HG02852 (cell line): ENCODE measurements around the gene AKR7A2.

ENCODE experiments used
- ATAC-seq: cut with Tn5 transposase; IDR thresholded peaks from one replicate; pipeline ENCODE4 v1.9.1; 2021; ENCODE audit warnings: mild to moderate bottlenecking, moderate library complexity; ENCODE audit not compliant: unreplicated experiment

Gene AKR7A2

DNA sequence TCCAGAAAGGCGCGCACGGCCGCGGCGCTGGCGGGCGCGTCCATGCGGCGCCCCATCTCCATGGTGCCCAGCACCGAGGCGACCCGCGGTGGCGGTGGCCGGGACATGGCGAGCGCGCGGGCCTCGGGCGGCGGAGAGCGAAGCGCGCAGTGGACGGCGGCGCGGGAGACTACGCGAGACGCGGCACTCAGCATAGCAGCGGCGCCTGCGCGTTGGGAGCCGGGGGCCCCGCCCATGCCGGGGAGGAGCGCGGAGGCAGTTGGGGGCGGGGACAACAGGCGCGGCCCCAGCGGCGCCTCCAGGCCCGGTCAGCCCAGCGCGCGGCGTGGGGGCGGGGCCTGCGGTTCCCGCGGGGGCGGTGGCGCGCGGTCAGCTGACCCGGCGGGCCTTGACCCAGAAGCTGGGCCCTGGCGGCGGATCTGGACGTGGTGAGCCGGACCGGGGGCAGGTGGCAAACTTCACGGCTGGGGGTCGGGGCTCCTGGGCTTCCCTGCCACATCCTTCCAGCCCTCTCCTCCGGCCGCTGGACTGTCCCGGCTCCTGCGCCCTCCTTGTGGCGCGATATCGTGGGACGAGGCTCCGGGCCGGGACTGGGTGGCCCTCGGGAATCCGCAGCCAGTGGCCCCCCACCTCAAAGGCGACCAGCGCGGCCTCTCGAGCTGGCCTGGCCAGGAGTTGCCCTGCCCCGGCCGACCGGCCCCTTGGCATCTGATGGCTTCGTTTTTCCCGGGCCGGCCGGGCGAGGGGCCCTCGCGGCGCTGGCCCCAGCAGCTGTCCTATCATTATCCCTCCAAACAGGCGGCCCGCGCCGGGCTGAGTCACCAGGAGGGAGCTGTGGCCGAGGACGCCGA, at the start of gene AKR7A2, which contains the start of gene SLC66A1:
TSS of gene AKR7A2 (minus strand) at position 214 of the 851 bp plus-strand sequence. CDS start at position 194, 20 bp downstream.
TSS of gene SLC66A1 (plus strand) at position 396 of the 851 bp plus-strand sequence. CDS start 5,352 bp downstream, outside the sequence.
- peak; percentile 74 for ATAC-seq

DNA sequence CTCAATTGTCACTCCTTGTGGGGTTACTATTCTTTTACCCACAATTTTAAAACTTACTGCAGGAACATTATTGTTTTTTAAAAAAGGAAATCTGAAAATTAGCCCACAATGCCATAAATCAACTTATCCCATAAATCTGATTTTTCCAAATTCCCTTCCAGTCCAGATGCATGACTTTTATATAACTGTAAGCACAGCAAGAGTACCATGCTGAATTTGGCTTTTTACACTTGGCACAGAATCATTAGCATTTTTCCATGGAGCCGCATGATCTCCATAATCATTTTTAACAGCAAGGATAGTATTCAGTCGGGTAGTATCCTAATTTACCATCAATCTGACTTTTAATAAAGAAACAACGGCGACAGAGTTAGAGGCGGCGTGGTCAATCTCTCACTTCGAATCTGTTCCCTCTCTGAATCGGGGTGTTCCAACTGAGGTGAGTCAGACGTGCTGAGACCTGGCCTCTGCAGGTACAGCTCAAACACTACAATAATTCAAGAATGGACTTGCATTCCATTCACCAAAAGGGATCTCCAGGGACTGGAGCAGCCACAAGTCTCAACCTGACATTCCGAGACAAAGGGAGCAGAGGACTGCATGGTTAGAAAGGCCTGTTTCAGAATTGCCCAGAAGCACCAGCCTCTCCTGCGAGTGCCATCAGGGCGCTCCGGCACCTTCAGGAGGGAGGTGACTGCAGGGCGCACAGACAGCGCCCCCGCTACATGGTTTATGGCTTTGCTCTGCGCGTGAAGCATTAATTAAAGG, 49.1 kb upstream of the AKR7A2 start:
- no peak for ATAC-seq

DNA sequence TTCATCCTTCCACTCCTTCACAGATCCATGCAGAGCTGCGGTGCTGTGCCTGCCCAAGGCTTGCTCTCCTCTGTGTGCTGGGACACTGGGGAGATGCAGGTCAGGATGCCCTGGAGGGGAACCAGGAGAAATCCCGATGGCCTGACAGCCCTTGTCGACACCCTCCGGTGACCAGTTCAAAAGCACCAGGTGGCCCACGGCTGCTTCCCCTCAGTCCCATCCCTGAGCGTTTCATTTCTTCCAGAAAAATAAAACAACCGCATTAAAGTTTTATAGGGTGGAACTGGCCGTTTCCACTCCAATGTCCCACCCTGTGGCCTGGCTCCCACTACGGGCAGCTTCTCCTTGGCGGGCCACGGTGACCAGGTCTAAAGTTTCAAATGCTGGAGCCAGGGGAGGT, 48.5 kb upstream of the AKR7A2 start:
- no peak for ATAC-seq

DNA sequence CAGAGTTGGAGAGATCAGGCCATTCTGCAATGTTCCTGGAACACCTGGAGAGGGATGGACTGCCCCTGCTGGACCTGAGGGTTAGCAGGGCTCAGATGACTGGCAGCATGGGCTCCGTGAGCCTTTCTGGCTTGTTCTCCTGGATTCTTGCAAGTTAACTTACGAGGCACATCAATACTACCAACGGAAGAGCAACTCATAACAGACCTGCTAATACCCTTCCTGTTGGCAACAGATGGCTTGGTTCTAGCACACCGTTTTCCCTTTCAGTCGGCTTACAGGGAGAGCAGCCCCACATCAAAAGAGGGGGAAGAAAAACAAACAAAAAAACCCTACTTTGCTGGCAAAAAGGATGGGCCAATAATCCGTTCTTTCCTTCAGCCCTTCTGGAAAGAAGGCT, 48.1 kb upstream of the AKR7A2 start:
- ATAC-seq: no peak

DNA sequence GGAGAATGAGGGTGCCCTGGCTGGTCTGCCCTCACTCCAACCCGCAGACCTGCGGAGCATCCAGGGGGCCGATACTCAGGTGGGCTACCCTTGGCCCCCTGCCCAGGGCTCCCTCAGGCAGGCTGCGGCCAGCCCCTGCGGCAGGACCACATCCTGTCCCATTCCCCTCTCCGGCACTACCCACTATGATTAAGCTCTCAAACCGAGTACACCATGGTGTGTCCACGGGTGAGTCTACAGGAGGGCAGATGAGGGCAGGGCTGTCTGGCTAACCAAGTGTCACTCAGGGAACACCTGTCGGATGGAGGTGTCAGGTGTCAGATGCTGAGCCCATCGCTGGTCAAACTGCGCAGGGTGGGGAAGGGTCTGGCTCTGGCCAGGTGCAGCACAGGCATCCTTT, 47.4 kb upstream of the AKR7A2 start:
- no peak for ATAC-seq

DNA sequence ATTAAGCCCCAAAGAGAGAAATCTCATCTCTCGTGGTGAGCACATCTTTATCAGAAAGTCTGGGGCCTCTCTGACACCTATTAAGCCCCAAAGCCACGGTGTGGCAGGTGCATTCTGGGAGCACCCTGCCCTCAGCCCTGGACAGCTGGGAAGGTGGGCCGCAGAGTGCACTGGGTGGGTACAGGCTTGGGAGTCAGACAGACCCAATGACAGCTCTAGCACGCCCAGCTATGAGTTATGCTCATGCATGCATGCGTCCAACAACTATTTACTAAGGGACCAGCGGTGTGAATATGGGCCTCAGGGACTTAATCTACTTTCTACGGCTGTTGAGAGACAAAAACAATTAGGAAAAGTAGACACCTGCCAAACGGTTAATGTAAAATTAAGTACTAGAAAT, 46.8 kb upstream of the AKR7A2 start:
- ATAC-seq: no peak

DNA sequence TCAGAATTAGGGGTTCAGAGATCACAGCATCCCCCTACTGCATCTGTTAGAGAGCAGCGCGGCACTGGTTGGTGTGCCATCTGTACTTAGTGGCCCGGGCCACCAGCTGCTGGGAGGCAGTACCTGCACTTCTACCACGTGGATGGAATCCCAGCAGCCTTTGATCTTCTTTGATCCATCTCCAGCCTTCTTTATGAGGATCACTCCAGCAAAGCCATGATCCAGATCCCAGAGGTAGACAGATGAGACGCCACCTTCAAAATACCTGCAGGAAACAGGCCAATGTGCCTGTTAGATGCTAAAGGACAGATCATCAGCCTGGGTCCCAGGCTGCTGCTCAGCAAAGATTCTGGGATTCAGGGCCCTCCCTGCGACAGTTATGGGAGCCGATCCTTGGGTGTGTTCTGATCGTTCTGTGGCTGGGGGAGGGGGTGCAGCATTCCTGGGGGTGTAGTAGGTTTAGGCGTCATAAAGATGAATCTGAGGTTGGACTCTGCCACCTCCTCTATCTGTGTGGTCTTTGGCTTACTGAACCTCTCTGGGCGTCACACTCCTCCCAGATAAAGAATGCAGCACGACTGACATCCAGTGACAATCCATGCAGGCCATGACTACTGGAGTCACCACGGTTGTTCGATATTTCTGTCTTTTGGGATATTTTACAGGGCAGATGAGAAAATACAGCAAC, 45.5 kb upstream of the AKR7A2 start:
- ATAC-seq: no peak

DNA sequence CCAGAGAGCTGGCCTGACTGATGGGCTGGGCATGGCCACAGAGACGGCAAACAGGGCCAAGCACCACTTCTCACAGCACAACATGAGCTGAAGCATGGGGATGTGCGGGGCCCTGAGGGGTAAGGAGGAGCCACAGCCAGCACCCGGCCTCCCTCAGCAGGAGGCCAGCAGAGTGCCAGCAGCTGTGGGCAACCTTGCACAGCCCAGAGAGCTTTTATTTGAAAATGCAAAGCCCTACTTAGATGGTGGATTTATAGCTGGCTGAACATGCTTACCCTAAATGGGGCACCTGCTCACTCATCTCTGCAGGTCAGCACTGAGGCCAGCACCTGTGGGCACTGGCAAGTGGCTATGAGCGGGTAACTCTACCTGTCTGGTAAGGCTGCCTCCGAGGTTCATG, 44.3 kb upstream of the AKR7A2 start:
- no peak for ATAC-seq

DNA sequence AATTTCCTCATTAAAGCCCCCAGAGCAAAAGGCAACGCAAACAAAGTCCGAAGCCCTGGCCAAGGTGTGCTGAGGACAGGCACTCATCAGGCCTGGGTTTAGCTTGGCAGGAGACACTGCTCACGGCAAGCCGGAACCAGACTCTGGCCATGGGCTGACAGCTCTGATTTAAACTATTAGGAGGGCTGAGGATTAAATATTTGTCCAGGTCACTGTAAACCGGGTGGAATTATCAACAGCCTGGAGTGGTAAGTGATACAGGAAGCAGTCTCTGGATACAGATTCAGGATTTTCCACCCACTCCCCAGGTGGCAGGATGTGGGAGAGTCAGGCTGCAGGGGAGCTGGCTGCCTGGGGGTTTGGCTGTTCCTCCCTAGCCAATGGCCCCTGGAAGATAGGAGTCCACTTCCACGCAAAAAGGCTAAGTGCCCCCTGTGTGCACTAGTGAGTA, 42.6 kb upstream of the AKR7A2 start:
- no peak for ATAC-seq

DNA sequence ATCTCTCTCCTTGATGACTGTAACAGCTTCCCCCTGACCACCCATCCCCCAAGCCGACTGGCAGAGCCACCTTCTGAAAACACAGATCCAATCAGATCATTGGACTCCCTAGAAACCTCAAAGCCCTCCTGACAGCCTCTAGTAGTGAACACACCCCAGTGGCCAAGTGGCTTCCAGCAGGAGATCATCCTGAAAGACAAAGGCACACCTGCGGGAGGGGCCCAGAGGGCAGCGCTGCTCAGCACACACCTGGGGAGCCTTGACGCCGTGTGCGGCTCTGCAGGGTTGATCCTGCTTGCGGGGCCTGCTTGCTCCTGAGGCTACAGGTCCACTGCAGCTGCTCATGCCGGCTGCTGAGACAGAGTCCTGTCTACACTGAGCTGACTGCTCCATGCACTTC, 41.7 kb upstream of the AKR7A2 start:
- no peak for ATAC-seq

DNA sequence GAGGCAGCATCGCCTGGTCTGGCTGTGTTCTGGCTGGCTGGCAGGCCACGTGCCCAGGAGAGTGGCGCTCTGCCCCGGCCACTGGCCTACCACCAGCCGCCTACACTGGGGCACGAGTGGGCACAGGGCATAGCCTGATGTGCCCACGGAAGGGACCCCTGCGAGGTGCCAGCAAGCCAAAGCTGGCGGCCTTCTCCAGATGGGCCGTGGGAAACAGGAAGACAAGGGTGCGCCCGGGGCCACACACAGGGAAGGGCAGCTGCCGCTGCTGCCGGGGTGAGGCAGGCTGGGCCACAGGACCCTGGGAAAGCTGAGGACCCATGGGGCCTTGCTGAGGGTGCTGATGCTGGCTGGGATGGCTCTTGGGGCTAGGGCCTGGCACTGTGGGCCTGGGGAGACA, 40.9 kb upstream of the AKR7A2 start:
- no peak for ATAC-seq

DNA sequence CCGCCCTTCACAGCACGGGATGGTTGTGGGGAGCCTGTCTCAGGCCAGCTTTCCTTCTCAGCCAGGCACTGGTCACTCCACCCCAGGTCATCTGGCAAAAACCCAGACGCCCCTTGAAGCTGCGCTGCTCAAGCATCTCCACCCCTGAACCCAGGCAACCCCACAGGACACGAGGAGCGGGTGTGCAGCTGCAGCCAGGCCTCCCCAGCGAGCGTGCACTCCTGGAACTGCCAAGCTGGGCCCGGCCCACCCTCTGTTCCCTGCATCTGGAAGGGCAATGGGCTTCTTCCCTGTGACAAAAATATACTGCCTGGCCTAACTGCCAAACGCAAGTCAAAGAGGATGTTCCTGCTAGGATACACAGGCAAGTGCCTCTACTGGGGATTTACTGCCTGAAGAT, 39.9 kb upstream of the AKR7A2 start:
- no peak for ATAC-seq

DNA sequence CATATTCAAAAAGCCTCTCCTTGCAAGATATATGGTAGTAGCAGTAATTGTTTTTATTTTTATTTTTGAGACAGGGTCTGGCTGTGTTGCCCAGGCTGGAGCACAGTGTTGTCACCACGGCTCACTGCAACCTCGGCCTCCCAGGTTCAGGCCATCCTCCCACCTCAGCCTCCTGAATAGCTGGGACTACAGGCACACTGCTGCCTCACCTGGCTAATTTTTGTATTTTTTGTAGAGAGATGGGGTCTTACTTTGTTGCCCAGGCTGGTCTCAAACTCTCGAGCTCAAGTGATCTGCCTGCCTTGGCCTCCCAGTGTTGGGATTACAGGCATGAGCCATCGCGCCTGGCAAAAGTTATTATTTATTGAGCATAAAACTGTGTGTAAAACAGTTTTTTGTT, 38.6 kb upstream of the AKR7A2 start:
- no peak for ATAC-seq

DNA sequence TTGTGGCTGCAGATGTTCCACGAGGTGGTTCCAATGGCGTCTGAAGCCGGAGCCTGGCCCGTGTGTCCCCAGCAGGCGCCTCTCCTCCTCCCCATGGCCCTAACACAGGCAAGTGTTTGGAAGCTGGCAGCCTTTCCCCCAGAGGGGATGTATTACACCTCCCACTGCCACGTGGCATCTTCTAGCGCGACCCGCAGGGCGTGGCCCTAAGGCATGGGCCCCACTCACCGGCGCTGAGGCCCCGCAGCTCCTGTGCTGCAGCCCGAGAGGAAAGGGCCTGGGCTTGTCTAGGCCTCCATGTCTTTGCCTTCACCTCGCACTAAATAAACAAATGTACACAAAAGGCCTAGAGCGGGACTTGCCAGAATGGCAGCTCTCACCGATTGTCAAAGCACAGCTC, 38.1 kb upstream of the AKR7A2 start:
- ATAC-seq: no peak

DNA sequence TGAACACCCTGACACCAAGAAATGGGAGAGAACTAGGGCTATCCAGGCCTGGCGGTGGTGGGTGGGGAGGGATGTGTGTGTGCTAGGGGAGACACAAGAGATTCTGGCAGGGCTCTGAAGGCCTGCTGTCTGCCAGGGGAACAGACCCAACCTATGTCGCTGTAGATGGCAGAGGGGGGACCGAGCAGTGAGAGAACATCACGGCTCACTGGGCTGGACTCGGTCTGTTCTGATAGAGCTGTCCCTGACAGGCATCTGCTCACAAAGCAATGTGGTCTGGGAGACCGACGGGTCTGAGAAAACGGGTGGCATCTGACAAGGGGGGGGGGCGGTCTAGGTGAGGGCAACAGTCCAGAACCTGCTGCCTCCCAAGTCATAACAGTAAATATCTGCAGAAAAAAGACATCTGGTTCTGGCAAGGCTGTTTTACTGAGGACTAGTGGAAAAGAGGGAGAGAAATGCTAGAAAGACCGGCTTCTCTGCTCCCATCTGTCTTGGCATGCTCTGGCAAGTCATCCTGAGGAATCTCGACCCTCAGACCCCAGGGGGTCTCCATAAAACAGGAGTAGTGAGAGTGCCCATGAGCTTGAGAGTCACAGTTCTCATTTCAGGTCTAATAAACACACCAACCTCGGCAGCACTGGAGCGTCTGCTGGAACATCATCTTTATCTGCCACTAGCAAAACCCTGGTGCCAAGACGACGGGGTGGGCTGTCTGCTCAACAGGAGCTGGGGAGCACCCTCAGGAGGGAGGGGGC, 36.7 kb upstream of the AKR7A2 start:
- ATAC-seq: no peak

DNA sequence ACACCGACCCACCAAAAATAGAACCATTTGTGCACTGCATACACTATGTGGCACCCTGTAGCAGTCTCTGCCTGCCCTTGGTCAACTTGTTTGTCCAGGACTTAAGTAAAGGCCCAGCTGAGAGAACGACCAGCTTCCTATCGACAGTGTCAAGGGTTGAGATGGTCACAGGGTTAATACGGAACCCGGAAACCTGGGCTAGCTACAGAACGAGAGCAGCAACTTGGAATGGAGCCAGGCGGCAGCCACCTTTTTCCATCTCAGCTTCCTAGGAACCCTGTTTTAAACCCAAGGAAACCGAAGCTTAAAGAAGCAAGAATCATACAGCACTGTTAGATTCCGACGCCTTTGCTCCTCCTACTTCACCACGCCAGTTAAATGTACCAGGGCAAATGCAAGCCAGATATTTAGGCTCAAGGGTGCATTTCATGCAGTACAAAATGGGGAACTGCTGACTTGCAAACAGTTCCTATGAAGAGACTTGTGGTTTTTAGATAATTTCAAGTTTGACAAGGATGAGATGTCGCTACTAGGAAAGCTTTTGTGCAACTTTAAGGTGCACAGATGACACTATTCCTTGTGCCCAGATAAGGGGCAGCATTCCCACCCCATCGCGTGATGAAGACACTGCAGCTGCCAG, 35.7 kb upstream of the AKR7A2 start:
- ATAC-seq: no peak

DNA sequence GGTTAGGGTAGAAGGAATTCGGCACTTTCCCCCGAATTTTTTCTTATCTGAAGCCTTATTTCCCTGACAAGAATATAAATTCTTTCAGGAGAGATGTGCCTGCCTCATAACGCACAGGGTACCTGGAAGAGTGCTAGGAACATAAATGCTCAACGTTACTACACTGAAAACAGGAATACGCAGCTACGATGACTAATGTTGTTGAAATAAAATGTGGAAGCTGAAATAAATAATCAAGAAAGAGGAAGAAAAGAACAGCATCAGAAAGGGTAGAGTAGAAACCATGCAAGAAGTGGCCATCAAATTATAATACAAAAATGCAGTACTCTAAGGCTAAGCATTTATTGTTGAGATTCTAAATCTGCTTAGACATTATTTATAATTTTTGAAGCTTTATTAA, 34.1 kb upstream of the AKR7A2 start:
- no peak for ATAC-seq

DNA sequence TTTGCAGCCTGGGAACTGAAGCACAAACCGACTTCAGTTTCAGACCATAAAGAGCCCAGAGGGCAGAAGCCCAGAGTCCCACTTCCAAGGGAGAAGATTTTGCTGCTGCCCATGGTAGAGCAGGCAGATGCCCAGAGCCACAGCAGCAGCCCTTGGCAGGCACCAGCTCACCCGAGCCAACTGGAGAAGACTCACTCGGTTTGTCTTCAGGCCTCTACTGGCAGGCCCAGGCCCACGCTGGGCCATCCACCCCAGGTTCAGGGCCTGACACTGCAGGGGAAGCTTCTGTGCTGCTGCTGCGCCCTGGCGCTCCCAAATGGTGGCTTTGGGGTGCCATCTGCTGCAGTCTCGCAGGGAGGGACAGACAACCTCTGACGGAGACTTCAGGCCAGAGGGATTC, 33.4 kb upstream of the AKR7A2 start:
- ATAC-seq: no peak

DNA sequence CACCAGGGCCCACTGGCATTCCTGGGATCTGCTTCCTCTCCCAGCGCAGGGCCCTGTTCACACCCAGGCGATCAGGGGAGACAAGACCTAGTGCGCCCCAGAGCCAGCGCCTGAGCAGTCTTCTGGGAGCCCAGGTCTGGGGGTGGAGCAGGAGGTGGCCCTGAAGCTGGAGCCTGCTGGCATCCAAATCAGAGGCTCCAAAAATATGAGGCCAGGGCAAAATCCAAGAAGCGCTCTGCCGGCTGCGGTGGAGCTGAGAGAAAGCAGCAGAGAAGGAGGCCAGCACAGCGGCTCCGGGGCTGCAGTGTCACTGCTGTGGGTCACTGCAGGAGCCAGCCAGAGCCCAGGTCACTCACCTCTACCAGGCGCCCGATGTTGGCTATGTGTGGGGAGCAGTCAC, 32.9 kb upstream of the AKR7A2 start:
- ATAC-seq: no peak

DNA sequence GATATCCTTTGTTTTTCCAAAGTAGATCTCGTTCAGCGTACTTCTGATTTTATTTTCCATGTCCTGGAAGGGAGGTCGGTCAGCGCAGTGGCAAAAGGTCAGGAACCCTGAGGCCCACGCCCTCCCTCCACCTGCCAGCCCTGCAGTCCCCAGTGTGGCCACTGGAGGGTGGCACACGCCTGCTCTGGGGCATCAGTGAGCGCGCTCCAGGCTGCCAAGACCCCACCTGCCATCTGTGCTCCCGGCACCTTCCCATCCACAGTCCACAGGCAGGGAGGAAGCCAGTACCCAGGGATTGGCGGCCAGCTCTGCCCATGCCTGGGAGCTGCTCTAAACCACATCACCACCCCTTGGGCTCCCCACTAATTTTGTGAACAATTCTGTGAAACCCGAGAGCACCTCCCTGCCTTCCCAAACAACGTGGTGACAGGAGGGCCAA, 32.4 kb upstream of the AKR7A2 start:
- no peak for ATAC-seq
